HG03460 (cell line): ENCODE measurements around the gene CTBP2.

Source experiments
- ATAC-seq: cut with Tn5 transposase; IDR thresholded peaks from one replicate; pipeline ENCODE4 v1.9.1; 2021; ENCODE audit not compliant: unreplicated experiment

The CTBP2 gene

GRCh38 chr10:125014836-125015355, 145.5 kb downstream of the CTBP2 start:
- ATAC-seq = no peak

GRCh38 chr10:125014086-125014830, 146.1 kb downstream of the CTBP2 start:
- no peak for ATAC-seq

- no peak for ATAC-seq
Observed at GRCh38 chr10:125013529-125013872, 146.9 kb downstream of the CTBP2 start.

GRCh38 chr10:125012851-125013528, 147.4 kb downstream of the CTBP2 start:
- no peak for ATAC-seq

- ATAC-seq = no peak
Observed at GRCh38 chr10:125011926-125012705, 148.2 kb downstream of the CTBP2 start.

DNA sequence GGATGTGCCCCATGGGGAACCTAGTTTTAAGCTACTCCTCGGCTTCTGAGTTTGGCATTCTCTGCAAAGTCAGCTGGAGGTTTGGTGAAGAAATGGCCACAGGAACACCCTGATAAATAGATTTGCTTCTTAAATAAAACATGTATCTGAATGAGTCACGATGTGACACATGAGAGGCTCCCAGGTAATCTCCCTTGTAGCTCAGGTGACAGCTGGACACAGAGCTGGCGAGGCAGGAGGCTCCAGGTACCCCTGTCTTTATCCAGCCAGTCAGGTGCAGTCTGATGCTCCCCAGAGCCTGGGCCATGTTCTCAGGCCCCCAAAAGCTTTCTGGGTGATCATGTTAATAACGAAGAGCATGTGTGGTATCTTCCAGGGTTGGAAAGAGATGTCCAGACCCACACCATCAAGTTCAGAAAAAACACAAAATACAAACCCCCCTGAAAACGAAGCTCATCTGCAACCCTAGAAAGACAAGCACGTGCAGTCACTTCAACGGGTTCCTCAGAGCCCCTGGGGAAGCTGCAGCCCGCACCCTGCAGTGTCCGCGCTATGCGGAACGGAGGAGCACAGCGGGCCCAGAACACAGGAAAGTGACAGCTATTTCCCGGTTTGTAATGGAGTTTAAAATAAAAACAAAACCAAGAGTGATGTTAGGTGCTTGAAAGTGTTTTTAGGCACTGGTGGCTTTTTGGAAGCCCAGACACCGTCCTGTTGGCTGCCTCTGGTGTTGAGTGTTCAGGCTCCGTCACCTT, 149.0 kb downstream of the CTBP2 start:
- ATAC-seq = no peak

DNA sequence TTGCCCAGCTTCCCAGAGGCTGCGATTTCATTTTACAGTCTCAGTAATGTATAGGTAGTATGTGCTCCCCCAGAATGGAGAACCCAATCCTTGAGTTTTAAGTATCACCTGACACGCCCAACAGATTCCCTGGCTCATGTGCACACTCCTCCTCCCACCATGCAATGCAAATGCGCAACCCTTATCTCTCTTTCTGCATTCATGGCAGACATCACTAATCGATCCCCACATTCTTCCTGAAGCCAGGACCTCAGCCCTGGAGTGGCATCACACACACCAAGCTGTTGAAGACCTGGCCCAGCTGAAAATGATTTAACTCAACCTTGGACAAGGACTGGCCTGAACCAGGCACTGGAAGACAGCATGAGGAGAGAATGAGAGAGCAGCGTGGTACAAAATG, 150.0 kb downstream of the CTBP2 start:
- no peak for ATAC-seq

- no peak for ATAC-seq
Observed at GRCh38 chr10:125009661-125010161, 150.7 kb downstream of the CTBP2 start.

- ATAC-seq = no peak
Observed at GRCh38 chr10:125008689-125009638, 151.4 kb downstream of the CTBP2 start.

DNA sequence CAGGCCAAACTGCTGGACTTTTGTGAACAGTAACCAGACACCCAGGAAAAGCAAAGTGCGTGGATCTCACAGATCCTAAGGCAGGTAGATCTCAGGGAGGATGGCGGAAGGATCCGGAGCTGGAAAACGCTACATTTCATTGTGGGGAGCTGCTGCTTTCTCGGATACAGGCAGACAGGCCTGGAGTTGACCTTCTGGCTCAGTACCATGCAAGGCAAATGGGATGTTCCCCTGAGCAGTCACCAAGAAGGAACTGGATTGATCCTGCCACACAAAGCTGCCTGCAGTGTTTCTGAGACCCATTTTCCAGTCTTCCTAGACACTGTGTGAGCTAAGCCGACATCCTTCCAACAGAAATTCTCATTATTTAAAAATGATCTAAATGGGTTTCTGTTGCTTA, 152.9 kb downstream of the CTBP2 start:
- no peak for ATAC-seq

- ATAC-seq = no peak
Observed at GRCh38 chr10:125006921-125007426, 153.4 kb downstream of the CTBP2 start.

- ATAC-seq = no peak
Observed at GRCh38 chr10:125006188-125006680, 154.1 kb downstream of the CTBP2 start.

DNA sequence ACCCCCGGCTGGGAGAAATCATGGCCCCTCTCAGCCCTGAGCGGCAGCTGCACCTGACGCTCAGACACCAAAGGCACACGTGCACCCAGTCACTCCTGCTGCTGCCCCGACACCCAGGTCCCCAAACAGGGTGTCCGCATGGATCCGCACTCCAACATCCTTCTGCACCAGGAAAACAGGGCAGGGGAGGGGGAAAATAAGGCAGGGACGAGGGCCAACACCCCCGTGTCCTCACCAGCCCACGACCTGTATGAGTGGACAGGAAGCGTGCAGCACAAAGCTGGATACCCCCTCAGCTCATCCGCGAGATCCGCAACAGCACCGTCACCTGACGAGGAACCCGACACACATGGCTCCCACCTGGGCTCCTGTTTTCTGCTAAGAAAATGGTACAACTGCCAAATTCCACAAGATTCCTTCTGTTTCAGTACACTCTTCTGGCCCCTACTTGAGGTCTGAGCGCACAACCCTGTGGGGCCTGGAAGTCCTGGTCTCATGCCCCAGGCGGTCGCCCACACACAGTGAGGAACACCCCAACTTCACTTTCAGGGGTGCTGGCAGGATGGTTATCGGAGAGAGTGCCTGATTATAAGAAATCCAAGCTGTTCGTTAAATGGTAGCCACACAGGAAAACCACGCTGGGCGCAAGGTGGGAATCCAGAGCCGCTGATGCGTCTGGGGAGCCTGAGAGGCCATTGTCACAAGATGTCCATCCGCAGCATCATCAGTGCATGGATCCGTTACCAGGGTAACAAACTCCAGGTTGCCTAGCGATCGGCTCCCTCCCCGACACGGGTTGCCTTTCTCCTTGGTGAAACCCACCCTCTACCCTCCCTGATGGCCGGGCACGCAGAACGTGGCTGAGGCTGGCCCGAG, 154.8 kb downstream of the CTBP2 start:
- ATAC-seq = no peak

DNA sequence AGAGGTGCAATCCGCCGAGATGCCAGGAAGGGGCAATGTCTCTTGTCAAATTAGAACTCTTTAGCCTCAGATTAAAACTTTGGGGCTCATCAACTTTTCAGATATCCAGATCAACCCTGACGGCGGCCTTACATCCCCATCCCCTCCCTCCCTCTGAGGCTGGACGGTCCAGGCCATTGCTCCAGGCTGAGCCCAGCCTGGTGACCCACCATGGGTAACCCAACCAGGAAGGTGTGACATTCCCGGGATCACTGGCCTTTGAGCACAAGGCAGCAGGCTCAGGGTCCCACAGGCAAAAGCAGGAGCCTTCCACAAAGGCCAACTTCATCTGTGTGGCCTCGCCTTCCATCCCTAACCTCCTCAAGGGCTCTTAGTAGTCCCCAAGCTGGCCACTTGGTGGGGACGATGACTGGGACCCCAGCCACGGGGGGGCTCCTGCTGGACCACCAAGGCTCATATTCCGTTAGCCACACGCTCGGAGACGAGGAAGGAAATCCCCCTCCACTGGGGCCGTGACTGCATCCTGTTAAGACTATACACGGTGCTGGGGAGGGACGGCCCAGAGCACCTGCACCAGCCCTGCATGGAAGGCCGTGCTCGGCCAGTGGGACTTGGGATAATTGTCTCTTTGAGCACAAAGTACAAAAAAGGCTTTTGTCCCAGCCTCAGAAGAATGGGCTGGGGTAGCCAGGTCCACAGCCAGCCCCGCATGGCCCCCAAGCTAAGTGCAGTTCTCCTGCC, 155.6 kb downstream of the CTBP2 start:
- no peak for ATAC-seq

DNA sequence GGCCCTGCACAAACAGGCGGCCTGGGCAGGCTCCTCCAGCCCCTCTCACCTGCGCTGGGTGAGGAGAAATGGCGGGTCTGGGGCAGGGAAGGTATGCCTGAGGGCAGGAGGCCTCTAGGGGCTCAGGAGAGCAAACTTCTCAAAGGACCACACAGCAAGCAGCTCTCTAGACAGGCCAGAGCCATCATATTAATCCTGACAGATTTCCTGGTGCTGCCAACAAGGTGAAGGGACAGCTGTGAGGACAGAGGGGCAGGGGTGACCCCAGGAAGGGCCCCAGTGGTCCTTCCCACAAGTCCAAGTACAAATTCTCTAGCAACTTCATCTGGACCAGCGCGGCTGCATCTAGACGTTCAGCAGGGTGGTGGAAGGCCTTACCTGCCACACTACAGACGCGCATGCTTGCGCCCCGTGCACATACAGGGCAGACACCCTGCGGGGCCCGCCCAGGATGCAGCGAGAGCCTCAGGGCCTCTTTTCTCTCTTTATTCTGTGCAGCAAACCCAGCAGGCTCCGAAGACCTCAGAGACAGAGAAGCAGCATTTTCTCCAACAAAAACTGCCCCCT, 156.4 kb downstream of the CTBP2 start:
- no peak for ATAC-seq

- no peak for ATAC-seq
Observed at GRCh38 chr10:125003146-125003900, 157.0 kb downstream of the CTBP2 start.
